Measurements from ENCODE around the gene MRTFA.

- TF ChIP-seq CTCF (IDR thresholded peaks at IDR 0.05) (no peak), POLR2A (IDR thresholded peaks at IDR 0.05) (no peak)
Observed at GRCh38 chr22:40401532-40401931, 235.0 kb downstream of the MRTFA start.

All from adrenal gland (tissue), 5 donors.